NCI-H2081 treated with DMSO at 0.1 percent for 48 hours (cell line): Measurements from ENCODE around the gene ABCA8.

ENCODE experiments used
- DNase-seq: peaks from one replicate; lab custom pipeline; 2025; lab: John Stamatoyannopoulos, UW

The ABCA8 gene

GRCh38 chr17:68870161-68870826 is 84.9 kb downstream of the ABCA8 start:
- no peak for DNase-seq

GRCh38 chr17:68868708-68869107 is 86.5 kb downstream of the ABCA8 start:
- no peak for DNase-seq

DNA sequence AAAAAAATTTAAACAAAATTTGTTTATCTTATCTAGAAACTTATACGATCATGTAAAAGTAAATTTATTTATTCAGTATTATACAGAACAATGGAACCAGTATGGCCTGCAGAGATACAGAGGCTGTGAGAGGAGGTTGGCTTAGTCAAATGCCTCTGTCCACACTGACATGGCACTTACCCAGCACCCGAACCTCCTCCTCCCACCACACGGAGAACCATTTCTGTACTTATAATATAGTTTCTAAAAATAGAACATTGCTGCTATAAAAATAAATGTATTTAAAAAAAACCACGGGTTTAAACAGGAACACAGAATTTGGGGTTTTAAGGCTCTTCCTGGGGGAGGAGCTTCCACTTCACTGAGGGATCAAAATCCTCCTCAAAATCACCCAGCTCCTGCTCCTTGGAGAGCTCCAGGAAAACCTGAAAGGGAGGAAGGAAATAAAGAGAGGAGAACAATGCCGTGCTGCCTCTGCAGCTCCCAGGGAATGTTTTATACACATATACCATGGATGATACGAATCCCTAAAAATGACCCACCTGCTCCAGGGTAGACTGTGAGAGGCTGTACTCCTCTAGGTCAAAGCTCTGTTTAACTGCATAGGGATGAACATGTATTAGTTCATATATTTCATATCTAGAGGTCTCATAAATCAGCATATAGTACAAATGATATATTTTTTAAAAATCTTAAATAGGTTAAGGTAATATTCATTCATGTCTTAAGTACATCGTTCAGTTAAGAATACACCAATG is 87.3 kb downstream of the ABCA8 start:
- DNase-seq: no peak

GRCh38 chr17:68865584-68865983 is 89.6 kb downstream of the ABCA8 start:
- DNase-seq: no peak

- DNase-seq: no peak
Measured at GRCh38 chr17:68863091-68863652, 92.0 kb downstream of the ABCA8 start.

DNA sequence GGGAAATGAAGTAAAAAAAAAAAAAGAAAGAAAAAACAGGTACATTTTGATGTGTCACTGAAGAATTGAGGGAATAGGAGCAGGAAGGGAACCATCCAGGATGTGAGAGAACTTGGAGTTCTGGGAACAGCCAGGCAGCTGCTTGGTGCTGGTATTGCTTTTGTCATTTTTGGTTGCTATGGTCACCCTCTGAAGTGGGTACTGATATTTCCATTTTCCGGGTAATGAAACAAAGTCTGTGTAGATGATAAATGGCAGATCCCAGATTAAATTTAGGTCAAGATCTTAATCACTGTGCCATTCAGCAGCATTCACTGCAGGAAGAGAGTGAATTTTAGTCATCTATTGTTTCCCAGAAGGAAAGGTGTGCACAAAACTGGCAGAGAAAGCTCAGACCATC is 93.6 kb downstream of the ABCA8 start:
- no peak for DNase-seq

DNA sequence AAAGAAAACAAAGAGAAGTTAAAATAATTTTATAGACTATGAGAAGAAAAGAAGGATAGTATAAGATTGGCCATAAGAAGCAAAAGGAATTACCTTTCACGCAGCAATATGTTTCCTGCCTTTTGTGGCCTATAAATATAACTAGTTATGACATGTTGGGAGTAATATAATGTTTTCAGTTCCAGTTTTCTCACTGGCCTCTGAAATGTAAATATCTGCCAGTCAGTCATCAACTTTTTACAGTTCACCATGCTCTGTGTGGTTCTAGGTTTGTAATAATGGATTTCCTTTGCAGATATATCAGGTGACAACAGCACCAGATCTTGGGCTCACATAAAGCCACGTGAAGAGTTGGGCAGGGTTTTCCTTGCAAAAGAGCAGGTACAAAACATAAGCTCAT is 94.3 kb downstream of the ABCA8 start:
- DNase-seq: no peak

DNA sequence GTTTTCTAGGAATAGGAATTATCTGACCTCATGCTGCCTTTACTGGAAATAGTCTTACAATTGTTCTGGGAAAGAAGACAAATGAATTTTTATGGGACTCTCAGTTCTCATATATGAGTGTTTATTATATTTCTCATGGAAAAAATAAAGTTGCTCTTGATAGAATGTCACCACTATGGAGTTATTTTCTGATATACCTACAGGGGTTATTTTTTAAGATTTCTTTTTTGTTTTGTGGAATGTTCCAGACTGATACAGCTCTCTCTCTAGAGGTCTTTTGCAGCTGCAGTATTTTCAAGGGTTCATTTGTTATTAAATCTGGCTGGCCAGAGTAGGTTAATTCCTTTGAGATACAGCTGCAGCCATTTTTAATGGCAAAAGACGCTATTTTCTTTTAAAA is 100.7 kb downstream of the ABCA8 start:
- DNase-seq: no peak

- DNase-seq: no peak
Measured at GRCh38 chr17:68853439-68853838, 101.8 kb downstream of the ABCA8 start.

- no peak for DNase-seq
Measured at GRCh38 chr17:68853036-68853435, 102.2 kb downstream of the ABCA8 start.

DNA sequence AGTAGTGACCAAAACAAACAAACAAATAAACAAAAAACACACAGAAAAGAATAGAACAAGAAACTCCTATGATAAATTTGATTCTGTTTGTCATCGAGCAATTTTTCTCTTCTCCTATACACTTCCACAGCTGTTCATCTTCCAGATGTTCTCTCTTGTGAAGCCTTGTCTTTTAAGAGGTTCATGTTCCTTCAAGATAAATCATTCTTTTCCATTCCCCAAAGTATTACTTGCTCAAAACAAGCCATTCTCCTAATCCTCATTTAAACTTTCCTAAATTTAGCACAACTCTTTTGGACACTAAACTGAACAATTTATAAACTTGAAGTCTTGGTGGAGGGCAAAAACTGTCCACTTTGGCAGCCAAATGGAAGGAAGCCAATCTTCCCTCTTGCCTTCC is 103.3 kb downstream of the ABCA8 start:
- no peak for DNase-seq

GRCh38 chr17:68850749-68851510 is 104.3 kb downstream of the ABCA8 start:
- DNase-seq: no peak

DNA sequence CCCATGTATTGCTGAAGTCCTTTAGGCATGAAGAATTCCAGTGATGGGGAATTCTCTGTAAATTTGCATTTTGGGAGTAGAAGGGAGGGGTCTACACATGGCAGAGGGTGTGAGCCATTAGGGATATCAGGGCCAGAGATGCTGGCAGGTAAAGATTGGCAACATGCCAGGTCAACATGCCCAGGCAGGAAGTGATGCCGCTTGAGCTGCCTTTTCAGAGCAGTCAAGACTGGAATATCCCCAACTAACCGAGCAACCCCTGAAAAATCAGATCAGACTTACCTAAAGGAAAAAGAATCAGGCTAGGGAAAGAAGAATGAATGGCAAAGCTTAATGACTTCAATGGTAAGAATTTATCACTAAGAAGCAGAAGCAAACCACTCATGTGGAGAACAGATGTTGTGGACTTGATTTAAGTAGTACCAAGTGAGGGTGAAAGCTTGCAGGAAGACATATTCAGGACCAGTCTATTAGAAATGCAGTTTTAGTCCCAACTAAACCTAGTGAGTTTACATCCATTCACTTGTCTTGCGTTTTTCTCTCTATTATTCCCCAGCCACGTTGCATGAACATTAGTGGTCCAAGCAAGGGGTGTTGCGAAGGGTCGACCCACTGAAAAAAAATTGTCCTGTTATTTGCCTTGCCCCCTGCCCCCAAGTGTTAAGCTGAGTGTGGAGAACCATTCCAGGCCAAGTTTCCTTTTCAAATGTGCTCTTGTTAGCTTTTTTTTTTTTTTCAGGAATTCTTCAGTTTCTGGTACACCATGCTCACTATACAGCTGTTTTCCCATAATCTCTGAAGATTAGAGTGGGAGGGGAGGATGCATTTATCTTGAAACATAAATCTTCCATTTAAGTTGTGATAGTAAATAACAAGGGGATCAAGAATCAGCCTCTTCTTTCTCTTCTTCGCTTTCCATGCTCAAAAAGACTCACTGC is 105.2 kb downstream of the ABCA8 start:
- DNase-seq: no peak

GRCh38 chr17:68847711-68848110 is 107.5 kb downstream of the ABCA8 start:
- DNase-seq: no peak

GRCh38 chr17:68843522-68843921 is 111.7 kb downstream of the ABCA8 start:
- DNase-seq: no peak

GRCh38 chr17:68840073-68840472 is 115.1 kb downstream of the ABCA8 start:
- no peak for DNase-seq

DNA sequence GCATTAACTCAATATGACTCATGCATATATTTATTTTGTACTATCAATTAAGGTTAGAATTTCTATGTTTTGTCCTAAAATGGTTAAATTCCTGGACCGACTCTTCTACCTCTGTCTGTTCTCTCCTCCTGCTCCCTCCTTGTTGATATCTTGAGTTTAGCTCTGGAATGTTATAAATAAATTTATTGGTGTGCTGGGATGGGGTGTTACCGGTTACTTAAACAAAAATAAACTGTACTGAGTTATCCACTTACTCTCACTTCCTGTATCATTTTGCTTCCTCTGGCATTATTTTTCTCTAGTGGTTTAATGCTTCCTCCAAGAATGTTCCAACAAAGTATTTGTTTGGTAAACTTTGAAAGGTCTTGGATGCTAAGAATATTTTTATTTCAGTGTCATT is 120.1 kb downstream of the ABCA8 start:
- no peak for DNase-seq

DNA sequence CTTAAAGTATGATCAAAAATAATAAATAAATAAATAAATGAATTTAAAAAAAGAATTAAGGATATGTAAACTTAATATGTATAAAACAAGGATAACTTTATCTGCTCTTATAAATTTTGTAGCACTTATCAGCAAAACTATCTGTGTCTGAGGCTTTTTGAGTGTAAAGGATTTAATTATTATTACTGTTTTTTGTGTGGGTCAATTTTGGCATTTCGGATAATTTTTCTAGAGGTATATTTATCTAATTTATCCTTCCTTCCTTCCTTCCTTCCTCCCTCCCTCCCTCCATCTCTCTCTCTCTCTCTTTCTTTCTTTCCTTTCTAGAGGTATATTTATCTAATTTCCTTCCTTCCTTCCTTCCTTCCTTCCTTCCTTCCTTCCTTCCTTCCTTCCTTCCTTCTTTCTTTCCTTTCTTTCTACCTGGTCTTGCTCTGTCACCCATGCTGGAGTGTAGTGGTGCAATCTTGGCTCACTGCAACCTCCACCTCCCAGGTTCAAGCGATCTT is 120.8 kb downstream of the ABCA8 start:
- DNase-seq: no peak

DNA sequence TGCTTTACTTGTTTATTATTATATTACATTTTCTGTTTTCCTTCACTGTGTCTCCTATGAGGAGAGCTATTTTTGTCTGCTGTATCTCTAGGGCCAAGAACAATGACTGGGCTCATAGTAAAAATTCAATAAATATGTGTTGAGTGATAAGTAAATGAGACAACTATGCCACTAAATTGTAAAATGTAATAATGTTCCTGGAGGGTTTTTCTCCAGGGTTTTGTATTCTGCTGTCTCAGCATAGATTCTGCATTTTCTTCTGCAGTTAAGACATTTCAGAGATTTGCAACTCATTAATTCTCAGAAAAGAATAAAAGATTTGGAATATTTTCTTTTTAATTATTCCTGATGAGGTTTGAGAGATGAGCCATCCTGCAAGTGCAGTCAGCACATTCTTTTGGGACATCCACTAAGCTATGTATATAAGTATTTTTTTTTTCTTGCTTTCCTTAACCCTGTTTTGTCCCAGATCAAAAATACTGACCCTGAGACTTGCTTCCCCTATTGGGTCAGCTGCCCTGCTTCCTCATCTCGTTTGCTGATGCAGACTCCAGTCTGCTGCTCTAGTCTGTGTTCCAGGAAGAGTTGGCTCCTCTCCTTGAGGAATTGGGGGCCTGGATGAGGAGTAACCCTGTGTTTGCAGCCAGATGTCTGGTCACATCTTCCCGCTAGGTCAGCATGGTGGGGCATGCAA is 122.9 kb downstream of the ABCA8 start:
- no peak for DNase-seq

- DNase-seq: no peak
Measured at GRCh38 chr17:68831170-68831569, 124.0 kb downstream of the ABCA8 start.

- no peak for DNase-seq
Measured at GRCh38 chr17:68830313-68830712, 124.9 kb downstream of the ABCA8 start.
